Activated CD8-positive, alpha-beta T cell treated with anti-CD3 and anti-CD28 coated beads for 36 hours (primary cell): ENCODE results near the gene VSIG8. TPM values are rescaled to one million over a fixed set of nuclear protein-coding genes. Genes with fewer than 3 reads are reported as not detected.

Experiments used
- ATAC-seq: fragments of 200-7000 bp; cut with Tn5 transposase; one replicate; pipeline ENCODE4 v1.10.0; 2021; ENCODE audit warnings: mild to moderate bottlenecking, moderate library complexity
- CTCF ChIA-PET: fragments of 350-600 bp; sonication (Branson Sonifier 250); formaldehyde crosslinking; loops from one replicate; lab custom pipeline; 2021; ENCODE audit warnings: antibody characterized with exemption; lab: Charles Lee
- POLR2A ChIA-PET: fragments of 350-600 bp; sonication (Branson Sonifier 250); formaldehyde crosslinking; loops from one replicate; lab custom pipeline; 2021; ENCODE audit warnings: antibody characterized with exemption; lab: Charles Lee
- DNase-seq: peaks from one replicate; pipeline ENCODE4 v3.0.0-alpha.2; 2020
- H3K27ac Mint-ChIP-seq: one replicate; pipeline ENCODE4 v1.8.0; 2021; ENCODE audit warnings: mild to moderate bottlenecking, mixed read lengths
- H3K27me3 Mint-ChIP-seq: one replicate; pipeline ENCODE4 v1.8.0; 2021; ENCODE audit warnings: mixed read lengths
- H3K36me3 Mint-ChIP-seq: one replicate; pipeline ENCODE4 v1.8.0; 2021; ENCODE audit warnings: low read depth, mixed read lengths
- H3K4me1 Mint-ChIP-seq: one replicate; pipeline ENCODE4 v1.8.0; 2021; ENCODE audit warnings: low read depth, mixed read lengths
- H3K4me3 Mint-ChIP-seq: one replicate; pipeline ENCODE4 v1.8.0; 2021; ENCODE audit warnings: mild to moderate bottlenecking, moderate library complexity, mixed read lengths
- H3K9me3 Mint-ChIP-seq: one replicate; pipeline ENCODE4 v1.8.0; 2021; ENCODE audit warnings: mixed read lengths
- intact Hi-C: fragments of 100-400 bp; cut with micrococcal nuclease; formaldehyde crosslinking; loops from one replicate; pipeline ENCODE4 v1.10.0; 2022
- total RNA-seq, 2 experiments: library from RNA; stranded (reverse); gene quantifications; one replicate each; pipeline ENCODE4 v1.2.3, GENCODE V29; 2021
- TF ChIP-seq, protein P1 (sequence below): fragments of 200-600 bp; IDR thresholded peaks from one replicate; pipeline ENCODE4 v1.8.0; 2022; ENCODE audit warnings: antibody characterized with exemption, mild to moderate bottlenecking

VSIG8 gene
- total RNA-seq, 2 experiments from 2014 or later, result not detected

DNA sequence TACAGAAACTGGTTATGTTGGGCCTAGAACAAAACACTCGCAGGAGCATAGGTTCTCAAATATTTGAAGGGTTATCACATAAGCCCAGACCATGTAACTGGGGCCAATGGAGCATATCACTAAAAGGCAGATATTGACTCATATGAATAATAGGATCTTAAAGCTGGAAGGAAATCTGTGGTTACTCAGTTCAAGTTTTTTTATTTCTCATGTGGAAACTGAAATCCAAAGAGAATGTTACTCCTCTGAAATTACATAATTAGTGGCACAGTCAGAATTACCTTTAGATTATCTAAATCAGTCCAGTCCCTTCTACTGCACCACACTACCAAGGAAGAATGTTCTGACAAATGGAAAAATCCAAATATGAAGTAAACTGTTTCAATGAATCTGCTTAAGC lies 23.7 kb downstream of the VSIG8 start:
- peaks cover 6% of the 10 kb centered on the region for H3K36me3 Mint-ChIP-seq
- DNase-seq, result no peak
- ChIA-PET POLR2A (no interaction called here), CTCF (interaction anchor here (1.1 to 1.4 kb wide), 2 partner anchors 12 to 52 kb away, joined by 4 read pairs; no protein-coding TSS in a partner anchor)
- no peak overlapping the region for H3K4me3 Mint-ChIP-seq
- H3K27me3 Mint-ChIP-seq, result no peaks in the 10 kb centered on the region
- no peaks in the 10 kb centered on the region for H3K9me3 Mint-ChIP-seq
- no peak overlapping the region for H3K27ac Mint-ChIP-seq
- TF ChIP-seq, protein P1, sequence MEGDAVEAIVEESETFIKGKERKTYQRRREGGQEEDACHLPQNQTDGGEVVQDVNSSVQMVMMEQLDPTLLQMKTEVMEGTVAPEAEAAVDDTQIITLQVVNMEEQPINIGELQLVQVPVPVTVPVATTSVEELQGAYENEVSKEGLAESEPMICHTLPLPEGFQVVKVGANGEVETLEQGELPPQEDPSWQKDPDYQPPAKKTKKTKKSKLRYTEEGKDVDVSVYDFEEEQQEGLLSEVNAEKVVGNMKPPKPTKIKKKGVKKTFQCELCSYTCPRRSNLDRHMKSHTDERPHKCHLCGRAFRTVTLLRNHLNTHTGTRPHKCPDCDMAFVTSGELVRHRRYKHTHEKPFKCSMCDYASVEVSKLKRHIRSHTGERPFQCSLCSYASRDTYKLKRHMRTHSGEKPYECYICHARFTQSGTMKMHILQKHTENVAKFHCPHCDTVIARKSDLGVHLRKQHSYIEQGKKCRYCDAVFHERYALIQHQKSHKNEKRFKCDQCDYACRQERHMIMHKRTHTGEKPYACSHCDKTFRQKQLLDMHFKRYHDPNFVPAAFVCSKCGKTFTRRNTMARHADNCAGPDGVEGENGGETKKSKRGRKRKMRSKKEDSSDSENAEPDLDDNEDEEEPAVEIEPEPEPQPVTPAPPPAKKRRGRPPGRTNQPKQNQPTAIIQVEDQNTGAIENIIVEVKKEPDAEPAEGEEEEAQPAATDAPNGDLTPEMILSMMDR, result no peak
- peaks cover 7% of the 10 kb centered on the region for H3K4me1 Mint-ChIP-seq
- intact Hi-C loops, result no loop called here
- ATAC-seq, result no peak

DNA sequence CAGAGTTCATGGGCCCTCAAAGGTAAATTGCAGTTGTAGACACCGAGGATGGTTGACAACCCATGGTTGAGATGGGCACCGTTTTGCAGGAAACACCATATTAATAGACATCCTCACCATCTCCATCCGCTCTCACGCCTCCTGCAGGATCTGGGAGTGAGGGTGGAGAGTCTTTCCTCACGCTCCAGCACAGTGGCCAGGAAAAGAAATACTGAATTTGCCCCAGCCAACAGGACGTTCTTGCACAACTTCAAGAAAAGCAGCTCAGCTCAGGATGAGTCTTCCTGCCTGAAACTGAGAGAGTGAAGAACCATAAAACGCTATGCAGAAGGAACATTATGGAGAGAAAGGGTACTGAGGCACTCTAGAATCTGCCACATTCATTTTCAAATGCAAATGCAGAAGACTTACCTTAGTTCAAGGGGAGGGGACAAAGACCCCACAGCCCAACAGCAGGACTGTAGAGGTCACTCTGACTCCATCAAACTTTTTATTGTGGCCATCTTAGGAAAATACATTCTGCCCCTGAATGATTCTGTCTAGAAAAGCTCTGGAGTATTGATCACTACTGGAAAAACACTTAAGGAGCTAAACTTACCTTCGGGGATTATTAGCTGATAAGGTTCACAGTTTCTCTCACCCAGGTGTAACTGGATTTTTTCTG lies 26.5 kb downstream of the VSIG8 start:
- POLR2A ChIA-PET, result no interaction called here
- ATAC-seq, result no peak
- H3K27ac Mint-ChIP-seq, result no peak overlapping the region
- intact Hi-C loops, result no loop called here
- no peaks in the 10 kb centered on the region for H3K9me3 Mint-ChIP-seq
- CTCF ChIA-PET, result interaction anchor here (1.0 kb wide), 3 partner anchors 17 to 56 kb away, joined by 3 to 5 read pairs (median 3); no protein-coding TSS in a partner anchor
- H3K4me1 Mint-ChIP-seq, result peaks cover 7% of the 10 kb centered on the region
- H3K36me3 Mint-ChIP-seq, result peaks cover 6% of the 10 kb centered on the region
- H3K27me3 Mint-ChIP-seq, result no peaks in the 10 kb centered on the region
- no peak for DNase-seq
- no peak overlapping the region for H3K4me3 Mint-ChIP-seq
- TF ChIP-seq, protein P1, result no peak

DNA sequence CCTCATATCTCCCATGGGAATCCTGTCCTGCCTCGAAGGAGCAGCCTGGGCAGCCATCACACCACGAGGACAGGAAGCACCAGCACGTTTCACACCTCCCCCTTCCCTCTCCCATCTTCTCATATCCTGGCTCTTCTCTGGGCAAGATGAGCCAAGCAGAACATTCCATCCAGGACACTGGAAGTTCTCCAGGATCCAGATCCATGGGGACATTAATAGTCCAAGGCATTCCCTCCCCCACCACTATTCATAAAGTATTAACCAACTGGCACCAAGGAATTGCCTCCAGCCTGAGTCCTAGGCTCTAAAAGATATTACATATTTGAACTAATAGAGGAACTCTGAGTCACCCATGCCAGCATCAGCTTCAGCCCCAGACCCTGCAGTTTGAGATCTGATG lies 27.1 kb downstream of the VSIG8 start:
- H3K9me3 Mint-ChIP-seq, result no peaks in the 10 kb centered on the region
- DNase-seq (no peak), ATAC-seq (no peak)
- H3K27me3 Mint-ChIP-seq, result no peaks in the 10 kb centered on the region
- H3K4me3 Mint-ChIP-seq, result no peak overlapping the region
- H3K27ac Mint-ChIP-seq, result no peak overlapping the region
- ChIA-PET CTCF (interaction anchor here (1.0 kb wide), 1 partner anchor 57 kb away, joined by 3 read pairs; no protein-coding TSS in a partner anchor), POLR2A (no interaction called here)
- TF ChIP-seq, protein P1, result no peak
- intact Hi-C loops, result no loop called here
- H3K4me1 Mint-ChIP-seq, result peaks cover 7% of the 10 kb centered on the region
- H3K36me3 Mint-ChIP-seq, result peaks cover 6% of the 10 kb centered on the region

DNA sequence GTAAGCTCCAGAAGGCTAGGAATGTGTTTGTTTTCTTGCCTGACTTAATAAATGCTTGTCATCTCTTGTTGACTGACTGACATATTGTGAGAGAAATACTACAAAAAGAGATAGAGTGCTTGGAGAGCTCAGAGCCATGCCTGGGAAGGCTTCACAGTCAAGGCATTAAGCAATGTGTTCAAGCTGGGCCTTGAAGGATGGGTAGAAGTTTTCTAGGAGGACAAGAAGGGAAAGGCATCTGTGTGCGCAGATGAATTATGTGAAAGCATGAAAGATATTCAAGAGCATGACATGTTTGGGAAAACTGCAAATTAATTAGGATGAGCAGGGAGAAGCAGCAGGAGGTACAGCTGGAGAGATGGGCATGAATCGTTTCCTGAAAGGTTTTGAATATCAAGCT lies 30.1 kb downstream of the VSIG8 start:
- H3K4me1 Mint-ChIP-seq, result peaks cover 23% of the 10 kb centered on the region
- no peak overlapping the region for H3K4me3 Mint-ChIP-seq
- peaks cover 3% of the 10 kb centered on the region for H3K36me3 Mint-ChIP-seq
- DNase-seq (no peak), ATAC-seq (no peak)
- no peaks in the 10 kb centered on the region for H3K9me3 Mint-ChIP-seq
- CTCF ChIA-PET, result interaction anchor here (1.1 to 3.1 kb wide), 5 partner anchors 9 to 59 kb away, joined by 3 to 13 read pairs (median 7); no protein-coding TSS in a partner anchor
- H3K27me3 Mint-ChIP-seq, result no peaks in the 10 kb centered on the region
- POLR2A ChIA-PET, result interaction anchor here (0.9 to 1.9 kb wide), 3 partner anchors 9 to 93 kb away, joined by 3 to 5 read pairs (median 3); partner anchors contain the start of gene TAGLN2
- no peak overlapping the region for H3K27ac Mint-ChIP-seq
- TF ChIP-seq, protein P1, result no peak
- intact Hi-C loops, result no loop called here
